Gastrocnemius medialis (tissue), 4 donors: ENCODE data around the gene RASA3. TPM values are rescaled to one million over a fixed set of nuclear protein-coding genes. Genes with fewer than 3 reads are reported as not detected.
A peak's percentile ranks its signal among the peaks of the same experiment; 100 is the strongest.
"Not testable (repeated sequence)": the region's sequence is repeated elsewhere in the genome, so short reads cannot be mapped to it uniquely, and the experiment has no call there.

Experiments
- ATAC-seq, 2 donors: fragments of 150-250 bp; one replicate each; pipeline ENCODE4 v1.9.1; 2016
- DNase-seq, 2 donors: peaks; one replicate each; pipeline ENCODE4 v3.0.0-alpha.2; 2019
- H3K27ac ChIP-seq, 4 donors: fragments of 200-600 bp; sonication (generic); 1 replicate in 1 of 4; 2 replicates in 3 of 4; pipeline ENCODE4 v1.5.1; 2016 to 2018; ENCODE audit warnings: mild to moderate bottlenecking in 2 of 4, moderate library complexity in 1 of 4
- H3K27me3 ChIP-seq, 3 donors: fragments of 200-600 bp; sonication (generic) in 2 of 3; 1 replicate in 1 of 3; 2 replicates in 2 of 3; pipeline versions ENCODE4 v1.5.1 to v1.6.0; 2016 to 2019; ENCODE audit warnings: mild to moderate bottlenecking in 1 of 3, moderate library complexity in 1 of 3
- H3K36me3 ChIP-seq, 2 donors: fragments of 200-600 bp; sonication (generic) in 1 of 2; one replicate each; pipeline ENCODE4 v1.5.1; 2017 to 2018
- H3K4me1 ChIP-seq, 2 donors: fragments of 200-600 bp; sonication (generic) in 1 of 2; one replicate each; pipeline ENCODE4 v1.5.1; 2016 to 2017; ENCODE audit warnings: mild to moderate bottlenecking in 2 of 2
- H3K4me3 ChIP-seq, 4 donors: fragments of 200-600 bp; sonication (generic) in 3 of 4; 1 replicate in 1 of 4; 2 replicates in 3 of 4; pipeline ENCODE4 v1.5.1; 2016 to 2019; ENCODE audit warnings: mild to moderate bottlenecking in 2 of 4
- H3K9me3 ChIP-seq, 3 donors: fragments of 200-600 bp; sonication (generic) in 2 of 3; 1 replicate in 1 of 3; 2 replicates in 2 of 3; pipeline ENCODE4 v1.5.1; 2016 to 2019
- POLR2A ChIP-seq, 2 donors: fragments of 450-650 bp; IDR thresholded peaks; one replicate each; pipeline ENCODE4 v1.6.1; 2017; ENCODE audit warnings: antibody characterized with exemption in 2 of 2, mild to moderate bottlenecking in 2 of 2, moderate library complexity in 2 of 2
- in situ Hi-C, 4 donors: fragments of 200-750 bp; cut with MboI; loops; one replicate each; pipeline versions ENCODE4 v1.15.0 to v1.8.0; 2017; ENCODE audit warnings: low sequenced_read_pairs in 4 of 4
- intact Hi-C: fragments of 100-400 bp; cut with DNase I; formaldehyde crosslinking; loops from one replicate; pipeline ENCODE4 v1.15.1; 2023; ENCODE audit warnings: low total_unique reads
- total RNA-seq, 4 donors: library from RNA; depleted of rRNA; stranded (reverse); fragments of >200 nt; gene quantifications; one replicate each; pipeline versions ENCODE4 v1.1.0 to v1.2.3, GENCODE V29; 2016
- TF ChIP-seq, protein P1 (sequence below), 5 experiments: fragments of 450-650 bp in 3 of 5; fragments of 200-600 bp in 2 of 5; sonication (generic) in 2 of 5; IDR thresholded peaks in 4 of 5; conservative IDR thresholded peaks in 1 of 5; 1 replicate in 4 of 5; 2 replicates in 1 of 5; pipeline ENCODE4 v1.5.1; 2016 to 2019; ENCODE audit warnings: antibody characterized with exemption in 5 of 5, mild to moderate bottlenecking in 3 of 5, moderate library complexity in 3 of 5

The RASA3 gene
- total RNA-seq, 4 donors from 2014 or later = 3.4 to 22.2 (median 10.8) TPM

DNA sequence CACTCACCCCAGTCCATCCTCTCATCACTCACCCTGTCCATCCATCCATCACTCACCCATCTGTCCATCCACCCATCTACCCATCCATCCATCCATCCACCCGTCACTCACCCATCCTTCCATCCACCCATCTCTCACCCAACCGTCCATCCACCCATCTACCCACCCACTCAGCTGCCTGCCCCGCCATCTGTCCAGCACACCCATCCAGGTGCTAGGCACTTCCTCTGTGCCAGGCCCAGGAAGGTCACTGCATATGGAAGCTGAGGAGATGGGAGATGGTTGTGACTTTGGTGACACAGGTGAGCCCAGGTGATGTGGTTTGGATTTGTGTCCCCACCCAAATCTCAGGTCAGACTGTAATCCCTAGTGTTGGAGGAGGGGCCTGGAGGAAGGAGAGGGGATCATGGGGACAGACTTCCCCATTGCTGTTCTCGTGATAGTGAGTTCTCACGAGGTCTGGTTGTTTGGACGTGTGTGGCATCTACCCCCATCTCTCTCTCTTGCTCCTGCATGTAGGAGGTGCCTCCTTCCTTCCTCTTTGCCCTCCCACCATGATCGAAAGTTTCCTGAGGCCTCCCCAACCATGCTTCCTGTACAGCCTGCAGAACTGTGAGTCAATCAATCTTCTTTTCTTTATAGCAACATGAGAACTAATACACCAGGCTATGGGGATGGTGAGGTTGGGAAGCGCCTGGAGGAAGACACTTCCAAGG lies 142.7 kb downstream of the RASA3 start:
- peaks cover 13 to 19% of the 10 kb centered on the region in 2 donors for H3K4me1 ChIP-seq
- no peaks in the 10 kb centered on the region for H3K27me3 ChIP-seq
- intact Hi-C loops (no loop called here), in situ Hi-C loops (no loop called here)
- no peak for TF ChIP-seq POLR2A (IDR thresholded peaks at IDR 0.05)
- TF ChIP-seq, protein P1, sequence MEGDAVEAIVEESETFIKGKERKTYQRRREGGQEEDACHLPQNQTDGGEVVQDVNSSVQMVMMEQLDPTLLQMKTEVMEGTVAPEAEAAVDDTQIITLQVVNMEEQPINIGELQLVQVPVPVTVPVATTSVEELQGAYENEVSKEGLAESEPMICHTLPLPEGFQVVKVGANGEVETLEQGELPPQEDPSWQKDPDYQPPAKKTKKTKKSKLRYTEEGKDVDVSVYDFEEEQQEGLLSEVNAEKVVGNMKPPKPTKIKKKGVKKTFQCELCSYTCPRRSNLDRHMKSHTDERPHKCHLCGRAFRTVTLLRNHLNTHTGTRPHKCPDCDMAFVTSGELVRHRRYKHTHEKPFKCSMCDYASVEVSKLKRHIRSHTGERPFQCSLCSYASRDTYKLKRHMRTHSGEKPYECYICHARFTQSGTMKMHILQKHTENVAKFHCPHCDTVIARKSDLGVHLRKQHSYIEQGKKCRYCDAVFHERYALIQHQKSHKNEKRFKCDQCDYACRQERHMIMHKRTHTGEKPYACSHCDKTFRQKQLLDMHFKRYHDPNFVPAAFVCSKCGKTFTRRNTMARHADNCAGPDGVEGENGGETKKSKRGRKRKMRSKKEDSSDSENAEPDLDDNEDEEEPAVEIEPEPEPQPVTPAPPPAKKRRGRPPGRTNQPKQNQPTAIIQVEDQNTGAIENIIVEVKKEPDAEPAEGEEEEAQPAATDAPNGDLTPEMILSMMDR (IDR thresholded peaks at IDR 0.05 in 4 of 5, conservative IDR thresholded peaks at IDR 0.05 in 1 of 5) = no peak
- ATAC-seq = no peak
- H3K27ac ChIP-seq = no peak overlapping the region
- DNase-seq = peak in 1 of 2 donors; percentile 1
- no peaks in the 10 kb centered on the region for H3K9me3 ChIP-seq
- peaks cover 0 to 9% of the 10 kb centered on the region in 2 donors for H3K36me3 ChIP-seq
- no peak overlapping the region for H3K4me3 ChIP-seq

DNA sequence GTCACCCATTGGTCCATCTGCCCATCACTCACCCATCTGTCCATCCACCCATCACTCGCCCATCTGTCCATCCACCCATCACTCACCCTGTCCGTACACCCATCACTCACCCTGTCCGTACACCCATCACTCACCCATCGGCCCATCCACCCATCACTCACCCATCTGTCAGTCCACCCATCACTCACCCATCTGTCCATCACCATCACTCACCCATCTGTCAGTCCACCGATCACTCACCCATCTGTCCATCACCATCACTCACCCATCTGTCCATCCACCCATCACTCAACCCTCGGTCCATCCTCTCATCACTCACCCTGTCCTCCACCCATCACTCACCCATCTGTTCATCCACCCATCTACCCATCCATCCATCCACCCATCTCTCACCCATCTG lies 143.6 kb downstream of the RASA3 start:
- ATAC-seq, intact Hi-C loops, H3K27me3 ChIP-seq, H3K4me3 ChIP-seq, H3K9me3 ChIP-seq, in situ Hi-C loops, H3K27ac ChIP-seq, H3K36me3 ChIP-seq: not testable (repeated sequence)
- peak in 1 of 2 donors; percentile 3 for DNase-seq
- peaks cover 13 to 19% of the 10 kb centered on the region in 2 donors for H3K4me1 ChIP-seq

GRCh38 chr13:113982296-113982661 lies 150.1 kb downstream of the RASA3 start:
- H3K27me3 ChIP-seq = no peaks in the 10 kb centered on the region

GRCh38 chr13:113981611-113982295 lies 150.7 kb downstream of the RASA3 start:
- no peak overlapping the region for H3K27ac ChIP-seq
- peaks cover 0 to 46% of the 10 kb centered on the region in 2 donors for H3K36me3 ChIP-seq
- DNase-seq (no peak), ATAC-seq (no peak)
- intact Hi-C loops = no loop called here
- H3K9me3 ChIP-seq = no peaks in the 10 kb centered on the region
- H3K27me3 ChIP-seq = no peaks in the 10 kb centered on the region
- in situ Hi-C loops = no loop called here
- peaks cover 0 to 7% of the 10 kb centered on the region in 2 donors for H3K4me1 ChIP-seq
- TF ChIP-seq, protein P1 (IDR thresholded peaks at IDR 0.05 in 4 of 5, conservative IDR thresholded peaks at IDR 0.05 in 1 of 5) = no peak
- TF ChIP-seq POLR2A (IDR thresholded peaks at IDR 0.05) = no peak
- H3K4me3 ChIP-seq = no peak overlapping the region

More at GRCh38 chr13:113982296-113982661, 150.1 kb downstream of the RASA3 start:
- peaks cover 0 to 7% of the 10 kb centered on the region in 2 donors for H3K4me1 ChIP-seq
- TF ChIP-seq, protein P1 (IDR thresholded peaks at IDR 0.05 in 4 of 5, conservative IDR thresholded peaks at IDR 0.05 in 1 of 5) = no peak
- no peak for TF ChIP-seq POLR2A (IDR thresholded peaks at IDR 0.05)
- in situ Hi-C loops = no loop called here
- peak in 1 of 2 donors; percentile 11 for DNase-seq
- peaks cover 0 to 41% of the 10 kb centered on the region in 2 donors for H3K36me3 ChIP-seq
- no peak for ATAC-seq
- intact Hi-C loops = no loop called here
- no peaks in the 10 kb centered on the region for H3K9me3 ChIP-seq
- no peak overlapping the region for H3K27ac ChIP-seq
- no peak overlapping the region for H3K4me3 ChIP-seq

- peaks cover 0 to 7% of the 10 kb centered on the region in 2 donors for H3K4me1 ChIP-seq
- peaks cover 0 to 47% of the 10 kb centered on the region in 2 donors for H3K36me3 ChIP-seq
- intact Hi-C loops (no loop called here), in situ Hi-C loops (no loop called here)
- DNase-seq (peak; percentile 50 to 66), ATAC-seq (peak; percentile 72 to 81)
- no peaks in the 10 kb centered on the region for H3K9me3 ChIP-seq
- no peak overlapping the region for H3K4me3 ChIP-seq
- TF ChIP-seq, protein P1 (IDR thresholded peaks at IDR 0.05 in 4 of 5, conservative IDR thresholded peaks at IDR 0.05 in 1 of 5) = no peak
- TF ChIP-seq POLR2A (IDR thresholded peaks at IDR 0.05) = no peak
- no peak overlapping the region for H3K27ac ChIP-seq
- no peaks in the 10 kb centered on the region for H3K27me3 ChIP-seq
Measured at GRCh38 chr13:113981194-113981605, 151.2 kb downstream of the RASA3 start.
